HEK293T (cell line): ENCODE results near the gene FAM222B.
A peak's percentile ranks its signal among the peaks of the same experiment; 100 is the strongest.
"Not testable (repeated sequence)": the region's sequence is repeated elsewhere in the genome, so short reads cannot be mapped to it uniquely, and the experiment has no call there.

Experiments
- CTCF ChIA-PET: fragments of 350-600 bp; formaldehyde crosslinking; extraction: SDS; loops from one replicate; lab custom pipeline; 2021; ENCODE audit warnings: antibody characterized with exemption, inconsistent platforms; lab: Yijun Ruan, JAX
- POLR2A ChIA-PET: fragments of 350-600 bp; formaldehyde crosslinking; extraction: SDS; loops from one replicate; lab custom pipeline; 2020; ENCODE audit warnings: antibody characterized with exemption, inconsistent platforms; lab: Yijun Ruan, JAX
- DNase-seq: peaks from one replicate; pipeline ENCODE4 v3.0.0; 2012; ENCODE audit warnings: mixed read lengths; ENCODE audit errors: extremely low spot score
- ARNT ChIP-seq: fragments of 450-650 bp; IDR thresholded peaks from 2 replicates; pipeline ENCODE4 v1.6.1; 2017; ENCODE audit warnings: mild to moderate bottlenecking
- BHLHE40 ChIP-seq: fragments of 450-650 bp; IDR thresholded peaks from 2 replicates; pipeline ENCODE4 v1.6.1; 2016; ENCODE audit warnings: mild to moderate bottlenecking, moderate library complexity, borderline replicate concordance
- CTBP1 ChIP-seq: fragments of 450-650 bp; IDR thresholded peaks from 2 replicates; pipeline ENCODE4 v1.6.1; 2016; ENCODE audit warnings: borderline replicate concordance
- ELF4 ChIP-seq: fragments of 450-650 bp; IDR thresholded peaks from 2 replicates; pipeline ENCODE4 v1.6.1; 2017; ENCODE audit warnings: antibody characterized with exemption
- FOXA1 ChIP-seq: fragments of 450-650 bp; IDR thresholded peaks from 2 replicates; pipeline ENCODE4 v1.6.1; 2016; ENCODE audit warnings: mild to moderate bottlenecking
- FOXK2 ChIP-seq: fragments of 450-650 bp; IDR thresholded peaks from 2 replicates; pipeline ENCODE4 v1.6.1; 2016; ENCODE audit warnings: mild to moderate bottlenecking
- FOXM1 ChIP-seq: fragments of 450-650 bp; IDR thresholded peaks from 2 replicates; pipeline ENCODE4 v1.6.1; 2017; ENCODE audit warnings: mild to moderate bottlenecking, borderline replicate concordance
- HDGF ChIP-seq: fragments of 450-650 bp; IDR thresholded peaks from 2 replicates; pipeline ENCODE4 v1.6.1; 2017; ENCODE audit warnings: antibody characterized with exemption, borderline replicate concordance
- L3MBTL2 ChIP-seq: fragments of 450-650 bp; conservative IDR thresholded peaks from 2 replicates; pipeline ENCODE4 v1.6.1; 2016; ENCODE audit warnings: mild to moderate bottlenecking
- LEF1 ChIP-seq: fragments of 450-650 bp; IDR thresholded peaks from 2 replicates; pipeline ENCODE4 v1.6.1; 2017; ENCODE audit warnings: mild to moderate bottlenecking, borderline replicate concordance
- NFRKB ChIP-seq: fragments of 450-650 bp; IDR thresholded peaks from 2 replicates; pipeline ENCODE4 v1.6.1; 2016; ENCODE audit warnings: mild to moderate bottlenecking, moderate library complexity
- SP1 ChIP-seq: fragments of 450-650 bp; IDR thresholded peaks from 2 replicates; pipeline ENCODE4 v1.6.1; 2017
- SUZ12 ChIP-seq: fragments of 450-650 bp; IDR thresholded peaks from 2 replicates; pipeline ENCODE4 v1.6.1; 2016; ENCODE audit warnings: mild to moderate bottlenecking
- TARDBP ChIP-seq: fragments of 450-650 bp; IDR thresholded peaks from 2 replicates; pipeline ENCODE4 v1.6.1; 2016
- ZNF384 ChIP-seq: fragments of 450-650 bp; IDR thresholded peaks from 2 replicates; pipeline ENCODE4 v1.6.1; 2016
- TF ChIP-seq, protein P1 (sequence below): fragments of 450-650 bp; IDR thresholded peaks from 2 replicates; pipeline ENCODE4 v1.6.1; 2016

The FAM222B gene

DNA sequence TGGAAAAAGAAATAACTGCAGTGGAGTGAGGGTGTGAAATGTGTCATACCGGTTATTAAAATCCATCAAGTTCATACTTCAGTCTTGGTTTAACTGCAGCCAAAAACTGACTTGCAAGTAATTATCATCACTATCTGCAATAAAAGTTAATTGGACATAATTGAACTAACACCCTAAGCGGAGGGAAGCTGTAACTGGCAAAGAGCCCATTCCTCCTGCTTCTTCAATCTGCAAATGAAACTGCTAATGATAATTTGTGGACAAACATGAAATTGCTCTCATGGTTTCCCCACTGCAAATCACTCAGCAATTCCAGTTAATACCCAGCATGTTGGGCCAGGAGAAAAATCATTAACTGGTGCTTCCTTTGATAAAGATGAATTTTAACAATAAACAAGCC is 46.5 kb downstream of the FAM222B start:
- TF ChIP-seq ARNT = no peak
- TF ChIP-seq SUZ12 = no peak
- TF ChIP-seq SP1 = no peak
- CTCF ChIA-PET = no interaction called here
- POLR2A ChIA-PET = no interaction called here
- DNase-seq = no peak

DNA sequence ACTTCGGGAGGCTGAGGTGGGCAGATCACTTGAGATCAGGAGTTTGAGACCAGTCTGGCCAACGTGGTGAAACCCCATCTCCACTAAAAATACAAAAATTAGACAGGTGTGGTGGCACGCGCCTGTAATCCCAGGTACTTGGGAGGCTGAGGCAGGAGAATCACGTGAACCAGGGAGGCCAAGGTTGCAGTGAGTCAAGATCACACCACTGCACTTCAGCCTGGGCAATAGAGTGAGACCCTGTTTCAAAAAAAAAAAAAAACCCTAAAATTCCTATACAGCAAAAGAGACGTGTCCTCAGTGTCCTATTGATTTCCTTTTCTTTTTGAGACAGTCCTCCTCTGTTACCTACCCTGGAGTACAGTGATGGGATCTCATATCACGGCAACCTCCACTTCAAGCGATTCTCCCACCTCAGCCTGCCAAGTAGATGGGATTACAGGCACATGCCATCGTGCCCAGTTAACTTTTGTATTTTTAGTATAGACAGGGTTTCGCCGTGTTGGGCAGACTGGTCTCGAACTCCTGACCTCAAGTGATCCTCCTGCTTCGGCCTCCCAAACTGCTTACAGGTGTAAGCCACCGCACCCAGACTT is 47.6 kb downstream of the FAM222B start:
- DNase-seq, POLR2A ChIA-PET, CTCF ChIA-PET: not testable (repeated sequence)

DNA sequence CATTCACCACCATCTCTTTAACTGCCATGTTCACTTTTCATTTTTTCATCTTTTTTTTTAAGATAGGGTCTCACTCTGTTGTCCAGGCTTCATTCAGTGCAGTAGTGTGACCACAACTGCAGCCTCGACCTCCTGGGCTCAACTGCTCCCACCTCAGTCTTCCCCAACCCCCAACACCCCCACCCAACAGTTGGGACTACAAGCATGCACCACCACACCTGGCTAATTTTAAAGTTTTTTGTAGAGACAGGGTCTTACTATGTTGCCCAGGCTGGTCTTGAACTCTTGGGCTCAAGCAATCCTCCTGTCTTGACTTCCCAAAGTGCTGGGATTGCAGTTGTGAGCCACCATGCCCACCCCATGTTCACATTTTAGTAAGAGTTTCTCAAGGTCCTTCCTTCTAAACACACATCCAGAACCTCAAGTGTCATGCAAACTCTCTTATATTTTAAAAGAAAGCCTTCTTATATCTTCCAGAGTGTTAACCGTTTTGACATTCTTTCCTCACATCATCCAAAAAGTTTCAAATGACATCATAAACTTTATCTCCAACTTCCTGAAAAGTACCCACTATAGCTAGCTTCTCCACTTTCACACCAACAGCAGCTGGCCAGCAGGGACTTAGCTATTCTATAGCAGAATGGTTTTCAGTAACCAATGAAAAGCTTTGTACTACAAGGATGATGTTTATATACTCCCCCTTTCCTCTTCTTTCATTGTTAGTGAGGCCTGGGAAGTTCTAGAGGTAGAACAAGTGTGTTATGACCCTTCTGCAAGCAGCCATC is 49.5 kb downstream of the FAM222B start:
- DNase-seq = peak; percentile 16
- CTCF ChIA-PET = interaction anchor here (0.6 to 0.8 kb wide), 3 partner anchors 29 to 401 kb away, joined by 3 to 11 read pairs (median 4); no protein-coding TSS in a partner anchor
- POLR2A ChIA-PET = no interaction called here
- TF ChIP-seq ZNF384 (0 out of 2 replicates have a peak, but pooled peaks have one; percentile 28), HDGF (no peak), BHLHE40 (no peak), FOXA1 (no peak)

DNA sequence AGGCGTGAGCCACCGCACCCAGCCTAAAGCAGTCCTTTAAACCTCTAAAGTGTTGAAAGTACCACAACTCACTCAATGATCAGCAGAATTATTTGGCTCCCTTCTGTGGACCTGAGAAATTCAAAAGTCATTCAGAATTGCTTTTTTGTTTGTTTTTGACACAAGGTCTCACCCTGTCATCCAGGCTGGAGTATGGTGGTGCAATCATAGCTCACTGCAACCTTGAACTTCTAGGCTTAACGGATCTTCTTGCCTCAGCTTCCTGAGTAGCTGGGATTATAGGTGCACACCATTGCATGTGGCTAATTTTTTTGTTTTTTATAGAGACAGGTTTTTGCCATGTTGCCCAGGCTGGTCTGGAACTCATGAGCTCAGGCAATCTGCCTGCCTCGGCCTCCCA is 54.5 kb downstream of the FAM222B start:
- CTCF ChIA-PET = interaction anchor here (1.3 kb wide), 1 partner anchor 20 kb away, joined by 3 read pairs; no protein-coding TSS in a partner anchor
- no peak for DNase-seq
- POLR2A ChIA-PET = interaction anchor here (5.0 kb wide), 1 partner anchor 54 kb away, joined by 16 read pairs; the partner anchor contains the start of gene FAM222B
- TF ChIP-seq SUZ12 (no peak), ZNF384 (no peak), L3MBTL2 (no peak), HDGF (no peak), ELF4 (no peak), ARNT (no peak), SP1 (no peak), FOXK2 (no peak), LEF1 (no peak), BHLHE40 (no peak), TARDBP (no peak), FOXA1 (no peak), FOXM1 (no peak), CTBP1 (no peak)
- TF ChIP-seq, protein P1, sequence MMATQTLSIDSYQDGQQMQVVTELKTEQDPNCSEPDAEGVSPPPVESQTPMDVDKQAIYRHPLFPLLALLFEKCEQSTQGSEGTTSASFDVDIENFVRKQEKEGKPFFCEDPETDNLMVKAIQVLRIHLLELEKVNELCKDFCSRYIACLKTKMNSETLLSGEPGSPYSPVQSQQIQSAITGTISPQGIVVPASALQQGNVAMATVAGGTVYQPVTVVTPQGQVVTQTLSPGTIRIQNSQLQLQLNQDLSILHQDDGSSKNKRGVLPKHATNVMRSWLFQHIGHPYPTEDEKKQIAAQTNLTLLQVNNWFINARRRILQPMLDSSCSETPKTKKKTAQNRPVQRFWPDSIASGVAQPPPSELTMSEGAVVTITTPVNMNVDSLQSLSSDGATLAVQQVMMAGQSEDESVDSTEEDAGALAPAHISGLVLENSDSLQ = no peak

DNA sequence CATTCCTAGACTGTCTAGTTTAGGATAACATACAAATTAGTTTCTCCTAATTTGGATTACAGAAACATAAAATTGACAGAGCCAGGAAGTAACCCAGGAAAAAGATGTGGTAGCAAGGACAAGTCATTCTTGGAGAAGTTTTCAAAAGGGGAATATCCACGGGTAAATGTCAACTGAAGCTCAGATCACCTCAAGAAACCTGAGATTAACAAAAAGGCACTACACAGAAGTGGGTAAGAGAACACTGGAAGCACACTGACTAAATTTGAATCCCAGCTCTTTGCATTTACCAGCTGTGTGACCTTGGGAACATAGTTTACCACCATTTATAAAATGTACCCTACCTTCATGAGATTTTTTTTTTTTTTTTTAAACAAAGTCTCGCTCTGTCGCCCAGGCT is 59.4 kb downstream of the FAM222B start:
- ChIA-PET CTCF (interaction anchor here (1.0 kb wide), 1 partner anchor 25 kb away, joined by 3 read pairs; no protein-coding TSS in a partner anchor), POLR2A (interaction anchor here (0.7 kb wide), 1 partner anchor 41 kb away, joined by 3 read pairs; no protein-coding TSS in a partner anchor)
- DNase-seq = no peak
- no peak for TF ChIP-seq TARDBP
- no peak for TF ChIP-seq L3MBTL2
- TF ChIP-seq NFRKB = no peak
- TF ChIP-seq LEF1 = no peak
- TF ChIP-seq ELF4 = no peak
- no peak for TF ChIP-seq ZNF384
- TF ChIP-seq BHLHE40 = no peak
- TF ChIP-seq FOXM1 = no peak
- TF ChIP-seq CTBP1 = no peak
- no peak for TF ChIP-seq ARNT
- no peak for TF ChIP-seq HDGF
- TF ChIP-seq SP1 = no peak
- TF ChIP-seq FOXK2 = no peak
- TF ChIP-seq FOXA1 = no peak
- no peak for TF ChIP-seq SUZ12
- TF ChIP-seq, protein P1 = no peak

DNA sequence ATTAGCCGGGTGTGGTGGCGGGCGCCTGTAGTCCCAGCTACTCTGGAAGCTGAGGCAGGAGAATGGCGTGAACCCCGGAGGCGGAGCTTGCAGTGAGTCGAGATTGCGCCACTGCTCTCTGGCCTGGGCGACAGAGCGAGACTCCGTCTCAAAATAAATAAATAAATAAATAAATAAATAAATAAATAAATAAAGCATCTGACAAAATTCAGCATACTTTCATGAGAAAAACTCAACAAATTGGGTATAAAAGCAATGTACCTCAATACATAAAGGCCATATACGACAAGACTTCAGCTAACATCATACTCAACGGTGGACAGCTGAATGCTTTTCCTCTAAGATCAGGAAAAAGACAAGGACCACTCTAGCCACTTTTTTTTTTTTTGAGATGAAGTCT is 63.0 kb downstream of the FAM222B start:
- CTCF ChIA-PET = interaction anchor here (1.6 kb wide), 1 partner anchor 16 kb away, joined by 4 read pairs; no protein-coding TSS in a partner anchor
- POLR2A ChIA-PET, DNase-seq: not testable (repeated sequence)

DNA sequence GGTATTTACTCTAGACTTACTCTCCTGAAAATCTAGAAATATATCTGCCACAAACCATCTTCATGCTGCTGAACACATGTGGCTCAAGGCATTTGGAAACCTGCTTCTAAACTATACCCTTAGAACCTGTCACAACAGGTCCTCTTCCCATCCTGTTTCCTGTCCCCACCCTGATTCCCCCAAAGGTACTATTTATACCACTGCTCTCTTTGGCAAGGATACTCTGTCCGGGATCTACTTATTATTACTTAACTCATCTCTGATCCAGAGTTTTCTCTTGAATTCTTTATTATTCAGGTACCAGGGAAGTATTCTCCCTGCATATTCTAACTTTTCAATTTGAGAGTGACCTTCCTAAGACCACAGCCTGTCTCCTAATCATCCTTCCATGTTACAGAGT is 65.4 kb downstream of the FAM222B start:
- TF ChIP-seq FOXM1 (no peak), HDGF (no peak), LEF1 (no peak)
- ChIA-PET POLR2A (no interaction called here), CTCF (interaction anchor here (1.2 kb wide), 1 partner anchor 14 kb away, joined by 4 read pairs; no protein-coding TSS in a partner anchor)
- DNase-seq = no peak

DNA sequence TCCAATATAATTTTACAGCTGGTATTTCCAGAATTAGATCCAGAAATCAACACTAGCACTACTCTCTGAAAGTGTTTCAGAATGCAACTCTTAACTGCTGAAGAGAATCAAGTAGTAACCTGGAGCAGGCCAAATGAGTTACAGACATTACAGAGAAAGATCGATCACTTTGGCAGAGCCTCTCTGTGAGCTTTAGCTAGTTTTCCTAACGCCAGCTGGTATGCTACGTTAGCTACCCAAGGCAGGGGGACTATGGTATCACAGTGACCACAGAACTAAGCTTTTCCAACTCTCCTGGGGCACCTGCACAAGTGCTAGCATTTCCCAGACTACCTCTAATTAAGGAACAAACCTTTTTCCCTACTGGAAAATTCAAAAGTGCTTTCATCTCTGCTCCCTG is 68.4 kb downstream of the FAM222B start:
- DNase-seq = no peak
- ChIA-PET CTCF (interaction anchor here (0.6 to 1.9 kb wide), 6 partner anchors 10 to 338 kb away, joined by 3 to 20 read pairs (median 9); partner anchors contain the start of gene TLCD1), POLR2A (interaction anchor here (0.9 kb wide), 1 partner anchor 69 kb away, joined by 3 read pairs; no protein-coding TSS in a partner anchor)
- no peak for TF ChIP-seq TARDBP
- TF ChIP-seq LEF1 = no peak
- no peak for TF ChIP-seq FOXA1
- TF ChIP-seq ELF4 = no peak
- no peak for TF ChIP-seq L3MBTL2
- no peak for TF ChIP-seq FOXM1
- no peak for TF ChIP-seq SUZ12
- no peak for TF ChIP-seq NFRKB
- TF ChIP-seq HDGF = no peak
- no peak for TF ChIP-seq ZNF384
- TF ChIP-seq BHLHE40 = no peak
- no peak for TF ChIP-seq ARNT
- TF ChIP-seq, protein P1 = no peak
- TF ChIP-seq SP1 = no peak
- no peak for TF ChIP-seq CTBP1
- TF ChIP-seq FOXK2 = no peak
